Measurements from ENCODE around the gene PCDHGC5. TPM values are rescaled to one million over a fixed set of nuclear protein-coding genes. Genes with fewer than 3 reads are reported as not detected.

The PCDHGC5 gene
- total and polyA plus RNA-seq, 2 donors from 2014 or later: 1.4 TPM; not detected in 1

DNA sequence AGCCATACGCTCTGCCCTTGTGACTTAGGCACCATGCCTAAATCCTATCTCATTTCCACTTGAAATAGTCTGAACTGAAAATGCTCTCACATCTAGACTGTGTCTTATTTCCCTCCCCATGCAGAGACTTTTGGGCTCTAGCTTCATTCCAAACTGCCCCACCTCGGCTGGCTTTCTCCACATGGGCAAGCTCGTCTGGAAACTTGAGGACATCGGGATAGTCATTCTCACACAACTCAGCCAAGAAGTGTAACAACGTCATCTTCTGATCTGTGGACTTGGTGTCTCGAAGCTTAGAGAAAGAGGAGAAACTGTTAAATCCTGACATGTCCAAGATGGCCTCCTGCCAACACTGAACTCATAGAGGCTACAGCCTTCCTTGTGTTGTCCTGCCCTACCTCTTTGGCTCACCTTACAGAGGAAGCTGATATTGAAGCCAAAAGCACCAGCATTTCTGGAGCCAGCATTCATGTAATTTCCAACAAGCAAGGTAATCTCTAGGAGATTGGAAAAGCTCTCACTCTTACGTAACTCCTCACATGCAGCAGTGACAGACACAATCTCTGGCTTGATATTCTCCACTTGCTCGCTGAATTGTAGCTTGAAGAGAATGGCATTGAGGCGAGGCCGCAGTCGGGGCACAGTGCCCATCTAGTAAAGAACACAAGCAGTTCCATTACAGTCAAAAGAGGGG is 39.6 kb downstream of the PCDHGC5 start:
- no peak for FAIRE-seq
- peak in 1 of 5 donors; percentile 17 for DNase-seq
- peaks cover 9 to 10% (median 10%) of the 10 kb centered on the region in 3 donors for H3K4me1 ChIP-seq (ENCODE audit: control insufficient read depth in 2 of 3, insufficient read depth in 2 of 3, low read depth in 1 of 3, low read length in 3 of 3)
- H3K9me3 ChIP-seq (ENCODE audit: control insufficient read depth in 2 of 3, insufficient read depth in 1 of 3, low read length in 3 of 3): no peaks in the 10 kb centered on the region
- peaks cover 4 to 39% (median 24%) of the 10 kb centered on the region in 3 donors for H3K36me3 ChIP-seq (ENCODE audit: control insufficient read depth in 2 of 3, insufficient read depth in 3 of 3, low read length in 3 of 3)
- peak overlapping the region; percentile 2 to 47 for H3K27ac ChIP-seq (ENCODE audit: low read depth in 2 of 2, low read length in 2 of 2)
- H3K27me3 ChIP-seq (ENCODE audit: control insufficient read depth, insufficient read depth, low read length): no peaks in the 10 kb centered on the region
- no peak overlapping the region for H3K4me3 ChIP-seq (ENCODE audit: low read length in 3 of 3)
- H3K9ac ChIP-seq (ENCODE audit: low read length in 3 of 3): no peak overlapping the region
- TF ChIP-seq, protein P1, sequence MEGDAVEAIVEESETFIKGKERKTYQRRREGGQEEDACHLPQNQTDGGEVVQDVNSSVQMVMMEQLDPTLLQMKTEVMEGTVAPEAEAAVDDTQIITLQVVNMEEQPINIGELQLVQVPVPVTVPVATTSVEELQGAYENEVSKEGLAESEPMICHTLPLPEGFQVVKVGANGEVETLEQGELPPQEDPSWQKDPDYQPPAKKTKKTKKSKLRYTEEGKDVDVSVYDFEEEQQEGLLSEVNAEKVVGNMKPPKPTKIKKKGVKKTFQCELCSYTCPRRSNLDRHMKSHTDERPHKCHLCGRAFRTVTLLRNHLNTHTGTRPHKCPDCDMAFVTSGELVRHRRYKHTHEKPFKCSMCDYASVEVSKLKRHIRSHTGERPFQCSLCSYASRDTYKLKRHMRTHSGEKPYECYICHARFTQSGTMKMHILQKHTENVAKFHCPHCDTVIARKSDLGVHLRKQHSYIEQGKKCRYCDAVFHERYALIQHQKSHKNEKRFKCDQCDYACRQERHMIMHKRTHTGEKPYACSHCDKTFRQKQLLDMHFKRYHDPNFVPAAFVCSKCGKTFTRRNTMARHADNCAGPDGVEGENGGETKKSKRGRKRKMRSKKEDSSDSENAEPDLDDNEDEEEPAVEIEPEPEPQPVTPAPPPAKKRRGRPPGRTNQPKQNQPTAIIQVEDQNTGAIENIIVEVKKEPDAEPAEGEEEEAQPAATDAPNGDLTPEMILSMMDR (IDR thresholded peaks at IDR 0.05; ENCODE audit: borderline replicate concordance, extremely low read depth, insufficient read depth): no peak
- intact Hi-C loops (cut with DNase I): no loop called here

DNA sequence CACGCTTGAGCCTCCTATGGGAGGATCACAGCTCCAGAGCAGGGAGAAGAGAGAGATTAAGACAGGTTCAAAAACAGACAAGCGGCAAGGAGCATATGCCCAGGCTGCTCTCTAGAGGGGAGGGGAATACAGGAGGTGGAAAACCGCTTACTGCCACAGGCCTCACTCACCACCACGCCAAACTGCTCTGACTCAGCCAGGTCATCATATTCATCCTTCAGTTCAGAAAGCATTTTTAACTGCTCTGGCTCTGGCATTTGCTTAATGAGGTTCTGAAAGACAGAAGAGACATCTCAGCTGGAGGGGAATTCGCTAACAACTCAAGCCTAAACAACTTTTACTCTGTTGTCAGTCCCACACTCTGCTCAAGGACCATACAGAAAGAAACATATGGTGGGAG is 40.1 kb downstream of the PCDHGC5 start:
- DNase-seq: peak in 2 of 5 donors; percentile 37 to 80
- intact Hi-C loops (cut with DNase I): no loop called here
- Histone ChIP-seq H3K27ac (ENCODE audit: low read depth in 2 of 2, low read length in 2 of 2) (peak overlapping the region; percentile 2 to 47), H3K4me3 (ENCODE audit: low read length in 3 of 3) (no peak overlapping the region), H3K9ac (ENCODE audit: low read length in 3 of 3) (no peak overlapping the region), H3K27me3 (ENCODE audit: control insufficient read depth, insufficient read depth, low read length) (no peaks in the 10 kb centered on the region), H3K36me3 (ENCODE audit: control insufficient read depth in 2 of 3, insufficient read depth in 3 of 3, low read length in 3 of 3) (peaks cover 4 to 36% (median 25%) of the 10 kb centered on the region in 3 donors), H3K9me3 (ENCODE audit: control insufficient read depth in 2 of 3, insufficient read depth in 1 of 3, low read length in 3 of 3) (no peaks in the 10 kb centered on the region), H3K4me1 (ENCODE audit: control insufficient read depth in 2 of 3, insufficient read depth in 2 of 3, low read depth in 1 of 3, low read length in 3 of 3) (peaks cover 7 to 10% (median 9%) of the 10 kb centered on the region in 3 donors)
- FAIRE-seq: no peak
- TF ChIP-seq, protein P1 (IDR thresholded peaks at IDR 0.05; ENCODE audit: borderline replicate concordance, extremely low read depth, insufficient read depth): no peak

DNA sequence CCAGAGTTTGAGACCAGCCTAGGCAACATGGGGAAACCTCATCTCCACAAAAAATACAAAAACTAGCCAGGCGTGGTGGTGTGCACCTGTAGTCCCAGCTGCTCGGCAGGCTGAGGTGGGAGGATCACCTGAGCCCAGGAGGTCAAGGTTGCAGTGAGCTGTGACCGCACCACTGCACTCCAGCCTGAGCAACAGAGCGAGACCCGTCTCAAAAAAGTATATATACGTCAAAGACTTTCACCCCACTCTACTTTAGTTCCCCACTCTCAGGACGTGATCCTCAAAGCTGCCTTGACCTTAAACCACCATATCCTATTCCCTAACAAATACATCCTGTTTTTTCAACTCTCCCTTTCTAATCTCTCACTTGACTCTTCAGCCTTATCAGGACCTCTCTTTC is 41.0 kb downstream of the PCDHGC5 start:
- H3K9ac ChIP-seq (ENCODE audit: low read length in 3 of 3): no peak overlapping the region
- peaks cover 4 to 40% (median 25%) of the 10 kb centered on the region in 3 donors for H3K36me3 ChIP-seq (ENCODE audit: control insufficient read depth in 2 of 3, insufficient read depth in 3 of 3, low read length in 3 of 3)
- peak in 1 of 5 donors; percentile 1 for DNase-seq
- H3K27ac ChIP-seq (ENCODE audit: low read depth in 2 of 2, low read length in 2 of 2): peak overlapping the region in 1 of 2 donors; percentile 47
- TF ChIP-seq, protein P1 (IDR thresholded peaks at IDR 0.05; ENCODE audit: borderline replicate concordance, extremely low read depth, insufficient read depth): no peak
- peaks cover 2 to 6% (median 6%) of the 10 kb centered on the region in 3 donors for H3K4me1 ChIP-seq (ENCODE audit: control insufficient read depth in 2 of 3, insufficient read depth in 2 of 3, low read depth in 1 of 3, low read length in 3 of 3)
- no peaks in the 10 kb centered on the region for H3K9me3 ChIP-seq (ENCODE audit: control insufficient read depth in 2 of 3, insufficient read depth in 1 of 3, low read length in 3 of 3)
- H3K4me3 ChIP-seq (ENCODE audit: low read length in 3 of 3): no peak overlapping the region
- no peaks in the 10 kb centered on the region for H3K27me3 ChIP-seq (ENCODE audit: control insufficient read depth, insufficient read depth, low read length)
- intact Hi-C loops (cut with DNase I): no loop called here
- FAIRE-seq: no peak

Measured in kidney (tissue), 14 donors.